Stimulated activated CD4-positive, alpha-beta T cell treated with anti-CD3 and anti-CD28 coated beads, Interleukin-4, amount 100 ng/mL, for 1 hour (primary cell): Measurements from ENCODE around the gene DNAJC27.

Experiments
- DNase-seq: peaks from one replicate; pipeline ENCODE4 v3.0.0-alpha.2; 2020

The DNAJC27 gene

GRCh38 chr2:24970483-24971285, 1.1 kb downstream of the DNAJC27 start:
- DNase-seq = no peak

GRCh38 chr2:24969784-24970183, 2.0 kb downstream of the DNAJC27 start:
- DNase-seq = no peak

- no peak for DNase-seq
These were observed 9.9 kb downstream of the DNAJC27 start for GRCh38 chr2:24961903-24962302.

GRCh38 chr2:24959761-24960160, 12.0 kb downstream of the DNAJC27 start:
- no peak for DNase-seq

GRCh38 chr2:24958411-24958935, 13.3 kb downstream of the DNAJC27 start:
- DNase-seq = no peak

- no peak for DNase-seq
These were observed 13.8 kb downstream of the DNAJC27 start for GRCh38 chr2:24957976-24958375.

GRCh38 chr2:24957221-24957620, 14.5 kb downstream of the DNAJC27 start:
- DNase-seq = no peak

- no peak for DNase-seq
These were observed 15.8 kb downstream of the DNAJC27 start for GRCh38 chr2:24955921-24956320.

GRCh38 chr2:24955232-24955631, 16.5 kb downstream of the DNAJC27 start:
- DNase-seq = no peak

- no peak for DNase-seq
These were observed 21.7 kb downstream of the DNAJC27 start for GRCh38 chr2:24950102-24950501.

GRCh38 chr2:24948506-24948905, 23.2 kb downstream of the DNAJC27 start:
- DNase-seq = no peak

- DNase-seq = no peak
These were observed 24.1 kb downstream of the DNAJC27 start for GRCh38 chr2:24947561-24948157.

- DNase-seq = no peak
These were observed 25.8 kb downstream of the DNAJC27 start for GRCh38 chr2:24945907-24946306.

- no peak for DNase-seq
These were observed 28.2 kb downstream of the DNAJC27 start for GRCh38 chr2:24943427-24944053.

GRCh38 chr2:24939353-24939752, 32.4 kb downstream of the DNAJC27 start:
- no peak for DNase-seq

GRCh38 chr2:24937236-24937635, 34.5 kb downstream of the DNAJC27 start:
- no peak for DNase-seq

- DNase-seq = no peak
These were observed 36.6 kb downstream of the DNAJC27 start for GRCh38 chr2:24935145-24935544.

GRCh38 chr2:24932715-24933114, 39.0 kb downstream of the DNAJC27 start:
- DNase-seq = no peak

GRCh38 chr2:24930768-24931167, 41.0 kb downstream of the DNAJC27 start:
- DNase-seq = no peak

GRCh38 chr2:24929230-24929629, 42.5 kb downstream of the DNAJC27 start:
- no peak for DNase-seq

- no peak for DNase-seq
These were observed 43.7 kb downstream of the DNAJC27 start for GRCh38 chr2:24928036-24928435.

- DNase-seq = peak; percentile 46
These were observed 45.0 kb downstream of the DNAJC27 start for GRCh38 chr2:24926602-24927252.

- no peak for DNase-seq
These were observed 45.5 kb downstream of the DNAJC27 start for GRCh38 chr2:24926220-24926601.
